NCI-H345 treated with DMSO at 0.1 percent for 48 hours (cell line): Measurements from ENCODE around the gene DOCK3.
"Not testable (repeated sequence)": the region's sequence is repeated elsewhere in the genome, so short reads cannot be mapped to it uniquely, and the experiment has no call there.

Source experiments
- DNase-seq: peaks from one replicate; lab custom pipeline; 2025; ENCODE audit not compliant: unreplicated experiment; lab: John Stamatoyannopoulos, UW

The DOCK3 gene

DNA sequence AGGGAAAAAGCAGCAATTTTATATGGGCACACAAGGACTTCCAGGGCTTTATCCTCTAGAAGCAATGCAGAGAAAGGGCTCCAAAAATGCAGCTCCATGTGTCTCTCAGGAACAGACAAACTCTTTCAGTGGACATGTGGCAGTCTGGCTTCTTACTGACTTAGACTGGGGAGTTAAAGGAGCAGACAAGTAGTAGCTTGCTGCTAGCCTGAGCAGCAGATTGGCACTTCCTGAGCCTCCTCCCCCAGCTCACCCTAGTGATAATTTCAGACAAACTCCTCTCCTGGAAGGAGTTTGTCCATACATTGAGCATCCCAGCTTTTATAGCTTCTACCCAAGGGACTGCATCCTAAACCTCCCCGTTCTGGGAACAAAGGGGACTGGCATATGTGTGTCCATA is 608.7 kb downstream of the DOCK3 start:
- no peak for DNase-seq

DNA sequence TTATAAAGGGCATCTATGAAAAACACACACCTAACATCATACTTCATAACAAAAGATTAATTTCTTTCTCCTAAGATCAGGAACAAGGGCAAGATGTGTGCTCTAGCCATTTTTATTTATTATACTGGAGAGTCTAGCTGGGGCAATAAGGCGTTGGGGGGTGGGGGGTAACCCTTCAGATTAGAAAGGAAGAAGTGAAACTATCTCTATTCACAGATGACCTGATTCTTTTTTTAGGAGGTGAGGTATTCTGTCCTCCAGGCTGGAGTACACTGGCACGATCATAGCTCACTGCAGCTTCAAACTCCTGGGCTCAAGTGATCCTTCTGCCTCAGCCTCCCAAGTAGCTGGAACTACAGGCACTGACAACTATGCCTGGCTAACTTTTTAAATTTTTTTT is 620.9 kb downstream of the DOCK3 start:
- no peak for DNase-seq

DNA sequence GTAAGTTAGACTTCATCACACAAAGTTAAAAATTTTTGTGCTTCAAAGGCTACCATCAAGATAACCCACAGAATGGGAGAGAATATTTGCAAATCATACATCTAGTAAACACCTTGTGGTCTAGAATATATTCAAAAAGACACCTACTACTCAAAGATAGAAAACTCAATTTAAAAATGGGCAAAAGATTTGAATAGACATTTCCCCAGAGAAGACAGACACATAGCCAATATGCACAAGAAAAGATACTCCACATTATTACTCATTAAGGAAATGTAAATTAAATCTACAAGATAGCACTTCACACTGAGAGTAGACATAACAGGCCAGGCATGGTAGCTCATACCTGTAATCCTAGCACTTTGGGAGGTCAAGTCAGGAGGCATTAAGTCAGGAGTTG is 622.6 kb downstream of the DOCK3 start:
- DNase-seq, result no peak

DNA sequence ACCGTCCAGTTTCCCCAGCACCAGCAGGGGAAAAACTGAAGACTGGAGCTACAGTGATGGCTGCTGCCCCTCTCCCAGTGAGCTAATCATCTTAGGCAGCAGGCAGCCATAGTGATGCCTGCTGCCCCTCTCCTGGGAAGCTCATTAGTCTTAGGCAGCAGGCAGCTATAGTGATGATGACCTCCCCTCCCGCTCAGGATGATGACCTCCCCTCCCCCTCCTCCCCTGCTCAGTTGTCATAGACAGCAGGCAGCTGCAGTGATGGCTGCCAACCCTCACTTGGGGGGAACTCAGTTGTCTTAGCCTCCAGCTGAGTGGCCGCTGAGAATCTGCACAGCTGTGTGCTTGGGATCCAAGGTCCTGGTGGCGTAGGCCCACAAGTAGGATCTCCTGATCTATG is 629.5 kb downstream of the DOCK3 start:
- DNase-seq, result no peak

DNA sequence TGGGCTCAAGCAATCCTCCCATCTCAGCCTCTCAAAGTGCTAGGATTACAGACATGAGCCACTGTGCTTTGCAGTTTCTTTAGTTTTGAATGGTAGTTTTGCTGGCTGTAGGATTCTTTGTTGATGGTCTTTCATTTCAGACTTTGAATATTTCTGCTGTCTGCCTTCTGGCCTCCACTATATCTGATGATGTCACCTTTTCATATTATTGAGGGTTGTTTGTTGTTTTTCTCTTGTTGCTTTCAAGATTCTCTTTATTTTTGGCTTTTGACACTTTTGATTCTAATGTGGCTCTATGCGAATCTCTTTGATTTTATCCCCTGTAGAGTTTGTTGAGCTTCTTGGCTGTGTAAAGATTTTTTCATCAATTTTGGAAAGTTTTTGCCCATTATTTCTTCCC is 631.4 kb downstream of the DOCK3 start:
- DNase-seq, result no peak

DNA sequence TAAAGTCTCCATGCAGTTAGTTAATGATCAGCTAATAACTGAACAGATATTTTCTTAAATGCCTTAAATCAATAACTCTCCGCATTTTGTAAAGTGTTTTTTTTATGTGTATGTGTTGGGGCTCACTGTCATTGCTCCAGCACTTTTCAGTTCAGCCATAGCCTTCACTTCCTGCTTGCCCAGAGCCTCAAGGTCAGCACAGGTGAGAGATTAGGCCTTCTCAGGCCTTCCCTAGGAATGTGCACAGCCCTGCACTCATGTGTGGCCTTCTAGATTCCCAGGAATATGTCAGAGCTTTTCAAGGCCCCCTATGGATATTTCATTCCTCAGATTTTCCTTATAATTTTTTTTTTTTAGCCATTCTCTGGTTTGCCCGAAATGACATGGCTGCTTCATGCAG is 632.7 kb downstream of the DOCK3 start:
- no peak for DNase-seq

DNA sequence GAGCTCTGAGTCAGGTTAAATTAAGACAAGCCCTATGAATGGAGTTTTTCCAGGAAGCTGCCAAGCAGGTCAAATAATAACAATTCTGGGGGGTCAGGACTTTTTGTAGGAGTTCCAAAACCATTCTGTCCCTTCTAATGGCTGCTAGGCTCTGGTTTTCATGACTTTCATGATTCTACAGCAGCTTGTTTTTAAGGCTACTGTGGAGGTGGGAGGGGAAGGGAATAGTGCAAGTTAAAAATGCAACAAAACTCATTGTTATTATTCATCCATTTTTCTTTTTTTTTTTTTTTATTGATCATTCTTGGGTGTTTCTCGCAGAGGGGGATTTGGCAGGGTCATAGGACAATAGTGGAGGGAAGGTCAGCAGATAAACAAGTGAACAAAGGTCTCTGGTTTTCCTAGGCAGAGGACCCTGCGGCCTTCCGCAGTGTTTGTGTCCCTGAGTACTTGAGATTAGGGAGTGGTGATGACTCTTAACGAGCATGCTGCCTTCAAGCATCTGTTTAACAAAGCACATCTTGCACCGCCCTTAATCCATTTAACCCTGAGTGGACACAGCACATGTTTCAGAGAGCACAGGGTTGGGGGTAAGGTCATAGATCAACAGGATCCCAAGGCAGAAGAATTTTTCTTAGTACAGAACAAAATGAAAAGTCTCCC is 633.3 kb downstream of the DOCK3 start:
- DNase-seq, result not testable (repeated sequence)

DNA sequence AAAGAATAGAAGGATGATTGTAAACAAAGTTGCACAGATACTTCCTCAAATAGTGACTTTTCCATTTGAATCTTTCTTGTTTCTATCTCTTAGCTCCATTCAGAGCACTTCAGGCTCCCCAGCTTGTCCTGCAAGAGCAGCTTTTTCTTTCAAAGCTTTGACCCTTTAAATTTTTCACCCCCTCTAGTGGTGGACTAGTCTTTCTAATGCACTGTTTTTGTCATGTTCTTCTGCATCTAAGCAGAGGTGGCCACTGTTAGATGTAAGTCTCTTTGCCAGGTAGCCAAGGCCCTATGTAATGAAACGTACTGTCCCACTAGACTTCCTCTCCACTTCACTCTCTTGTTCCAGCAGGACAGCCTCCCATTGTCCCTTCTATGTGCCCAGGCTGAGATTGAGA is 636.3 kb downstream of the DOCK3 start:
- no peak for DNase-seq

DNA sequence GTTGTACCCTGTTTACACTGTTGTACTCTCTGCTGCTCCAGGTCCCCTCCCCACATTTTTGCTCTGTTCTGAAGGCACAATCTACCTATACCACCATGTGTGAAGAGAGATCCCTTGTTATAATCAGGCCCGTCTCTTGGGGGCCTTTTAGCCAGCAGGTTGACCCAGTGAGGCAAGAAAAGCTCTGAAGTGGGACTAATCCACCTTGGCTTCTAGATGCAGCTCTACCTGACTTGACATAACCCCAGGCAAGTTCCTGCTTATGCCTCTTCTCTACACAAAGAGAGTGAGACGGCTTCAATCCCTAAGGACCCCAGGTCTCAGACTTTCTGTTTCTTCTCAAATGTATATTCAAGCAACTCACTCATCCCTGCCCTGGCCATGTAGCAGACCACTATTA is 653.5 kb downstream of the DOCK3 start:
- DNase-seq, result no peak

DNA sequence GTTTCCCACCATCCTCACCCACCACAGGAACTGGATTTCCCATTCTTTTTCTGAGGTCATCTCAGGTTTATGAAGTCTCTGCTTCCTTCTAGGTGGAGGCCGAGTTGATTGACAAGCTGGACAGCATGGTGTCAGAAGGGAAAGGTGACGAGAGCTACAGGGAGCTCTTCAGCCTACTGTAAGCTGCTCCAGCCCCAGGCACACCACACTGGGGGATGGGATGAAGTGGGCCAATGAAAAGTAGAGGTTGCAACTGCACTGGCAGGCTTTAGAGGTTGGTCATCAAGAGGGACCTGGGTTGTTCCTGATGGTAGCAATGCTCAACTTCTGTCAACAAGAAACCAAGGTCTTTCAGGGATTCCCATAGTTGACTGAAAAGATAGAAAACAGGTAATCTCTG is 655.3 kb downstream of the DOCK3 start:
- no peak for DNase-seq

DNA sequence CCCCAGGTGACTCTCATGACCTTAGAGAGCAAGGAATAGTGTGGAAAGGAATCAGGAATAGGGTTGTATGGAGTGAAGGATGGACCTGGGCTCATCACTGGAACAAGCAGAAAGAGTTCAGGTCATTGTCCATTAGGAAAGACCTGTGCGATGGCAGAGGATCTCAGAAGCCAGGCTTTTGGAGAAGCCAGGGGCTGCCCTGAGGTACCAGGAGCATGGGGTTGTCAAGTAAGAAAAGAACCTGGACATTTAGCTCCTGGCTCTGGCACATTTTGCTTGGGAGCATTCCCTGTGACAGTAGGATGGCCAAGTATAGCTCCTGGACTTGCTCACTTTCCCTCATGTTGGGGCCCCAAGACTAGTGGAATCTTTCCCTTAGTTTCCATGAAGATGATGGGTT is 657.4 kb downstream of the DOCK3 start:
- DNase-seq, result no peak

DNA sequence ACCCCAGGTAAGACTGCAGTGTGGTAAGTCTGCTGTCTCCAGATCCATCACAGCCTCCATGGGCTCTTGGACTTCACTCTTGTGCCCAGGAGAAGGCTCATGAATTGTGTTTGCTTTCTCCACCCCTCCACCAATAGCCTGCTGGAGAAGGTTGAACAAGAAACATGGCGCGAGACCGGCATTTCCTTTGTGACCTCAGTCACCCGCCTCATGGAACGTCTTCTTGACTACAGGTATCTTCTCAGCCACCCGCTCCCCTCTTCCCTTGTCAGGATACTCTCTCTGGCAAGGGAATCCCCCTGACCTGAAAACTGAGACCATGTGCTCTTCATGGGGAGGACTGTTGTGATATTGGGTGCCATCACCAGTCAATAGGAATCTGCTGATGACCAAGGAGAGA is 658.3 kb downstream of the DOCK3 start:
- no peak for DNase-seq

DNA sequence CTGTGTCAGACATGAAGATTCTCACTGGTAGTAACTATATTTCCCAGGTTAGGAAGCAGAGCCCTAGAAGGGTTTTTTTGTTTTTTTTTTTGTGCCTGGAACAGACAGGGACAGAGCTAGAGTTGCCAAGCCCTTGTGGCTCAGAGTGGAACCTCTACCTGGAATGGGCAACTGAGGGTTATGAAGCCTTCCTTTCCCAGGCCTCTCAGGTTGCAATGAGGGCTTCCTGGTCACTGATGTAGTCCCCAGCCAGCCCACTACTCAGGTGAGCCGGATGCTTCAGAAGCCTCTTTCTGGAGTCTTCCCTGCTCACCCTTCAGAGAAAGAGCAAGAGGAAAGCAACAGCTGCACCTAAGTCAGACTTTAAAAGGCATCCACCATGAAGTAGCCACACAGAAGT is 661.5 kb downstream of the DOCK3 start:
- no peak for DNase-seq

DNA sequence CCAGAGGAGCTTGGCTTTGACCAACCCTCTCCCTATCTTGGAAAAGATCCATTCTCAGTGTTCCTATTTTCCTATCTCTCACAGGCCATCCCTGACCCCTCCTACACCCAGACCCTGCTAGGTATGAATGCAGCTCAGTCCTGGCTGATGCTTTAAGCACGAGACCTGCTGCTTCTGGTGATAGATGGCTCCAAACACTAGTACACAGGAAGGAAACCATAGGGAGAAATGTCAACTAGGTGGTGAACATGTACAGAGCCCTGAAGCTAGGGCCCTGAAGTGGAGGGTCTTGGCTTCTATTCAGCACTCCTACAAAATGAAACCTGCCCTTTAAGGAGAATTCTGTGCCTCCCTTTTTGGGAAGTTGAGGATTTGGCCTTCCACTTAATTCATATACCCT is 662.9 kb downstream of the DOCK3 start:
- DNase-seq, result no peak

DNA sequence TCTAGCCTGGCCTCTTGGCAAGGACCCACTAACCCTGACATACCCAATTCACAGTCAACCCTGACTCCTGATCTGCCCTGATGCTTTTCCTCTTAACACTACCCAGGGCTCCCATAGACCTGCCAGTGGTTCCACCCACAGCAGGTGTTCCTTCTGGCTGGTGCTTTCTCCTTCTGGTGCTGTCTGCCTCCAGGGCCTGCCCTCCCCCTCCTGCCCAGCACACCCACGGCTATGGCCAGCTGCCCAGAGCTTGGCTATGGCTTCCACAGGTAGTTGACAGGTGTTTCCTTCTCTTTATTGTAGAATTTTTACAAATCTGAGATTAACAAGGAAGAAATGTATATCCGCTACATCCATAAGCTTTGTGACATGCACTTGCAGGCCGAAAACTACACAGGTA is 663.9 kb downstream of the DOCK3 start:
- DNase-seq, result no peak

DNA sequence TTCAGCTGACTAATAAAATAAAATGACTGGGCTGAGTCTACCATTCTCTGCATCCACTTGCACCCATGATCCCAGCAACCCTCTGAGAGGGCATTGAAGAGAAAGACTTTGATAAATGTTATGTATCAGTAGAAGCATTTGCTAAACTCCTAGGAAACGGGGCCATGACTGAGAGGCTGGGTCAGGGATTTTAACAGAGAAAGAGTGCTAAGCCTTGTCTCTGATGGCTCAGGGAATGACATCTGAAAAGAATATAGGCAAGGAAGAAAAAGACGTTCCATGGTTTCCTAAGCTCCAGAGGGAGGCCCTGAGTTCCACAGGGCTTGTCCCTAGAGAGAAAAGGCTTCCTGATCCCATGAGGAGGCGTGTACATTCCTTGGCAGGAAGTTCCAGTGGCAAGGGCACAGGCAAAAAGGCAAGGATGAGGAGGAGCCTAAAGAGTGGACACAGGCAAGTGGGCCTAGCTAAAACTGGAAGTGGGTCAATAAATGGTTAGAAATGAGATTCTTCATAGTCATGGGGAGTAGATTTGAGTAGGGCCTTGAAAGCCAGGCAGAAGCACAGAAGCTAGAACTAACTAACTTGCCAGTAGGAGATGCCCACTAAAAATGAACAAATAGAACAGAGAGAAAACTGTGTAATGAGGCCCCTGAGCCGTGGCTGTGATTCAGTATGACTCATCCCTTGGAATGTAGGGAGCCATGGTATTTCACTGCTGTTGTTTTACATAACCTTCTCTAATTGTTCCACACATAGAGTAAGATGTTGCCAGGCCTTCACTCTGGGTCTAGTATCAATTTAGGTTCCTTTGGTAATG is 665.5 kb downstream of the DOCK3 start:
- DNase-seq, result no peak

DNA sequence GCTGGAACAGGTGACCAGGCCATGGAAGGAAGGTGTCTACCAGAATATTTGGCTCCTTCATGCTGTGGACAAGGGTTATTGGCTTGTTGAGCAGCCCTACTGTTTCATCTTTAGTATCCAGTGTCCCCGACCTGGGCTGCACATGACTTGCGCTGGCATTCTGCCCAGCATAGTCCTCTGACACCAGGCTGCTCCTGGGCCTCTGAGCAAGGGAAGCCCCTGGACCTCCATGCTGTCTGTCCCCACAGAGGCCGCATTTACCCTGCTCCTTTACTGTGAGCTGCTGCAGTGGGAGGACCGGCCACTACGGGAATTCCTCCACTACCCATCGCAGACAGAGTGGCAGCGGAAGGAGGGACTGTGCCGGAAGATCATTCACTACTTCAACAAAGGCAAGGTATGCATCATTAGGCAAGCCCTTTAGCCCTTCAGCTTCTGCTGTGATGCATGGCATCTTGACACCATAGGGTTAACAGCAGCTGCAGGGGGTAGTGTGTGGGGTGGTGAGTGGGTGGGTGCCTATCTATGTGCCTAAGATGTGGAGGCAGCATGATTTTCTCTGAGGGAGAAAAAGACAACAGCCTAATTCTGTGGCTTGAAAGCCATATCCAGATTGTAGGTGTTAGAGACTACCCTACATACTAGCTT is 666.4 kb downstream of the DOCK3 start:
- no peak for DNase-seq

DNA sequence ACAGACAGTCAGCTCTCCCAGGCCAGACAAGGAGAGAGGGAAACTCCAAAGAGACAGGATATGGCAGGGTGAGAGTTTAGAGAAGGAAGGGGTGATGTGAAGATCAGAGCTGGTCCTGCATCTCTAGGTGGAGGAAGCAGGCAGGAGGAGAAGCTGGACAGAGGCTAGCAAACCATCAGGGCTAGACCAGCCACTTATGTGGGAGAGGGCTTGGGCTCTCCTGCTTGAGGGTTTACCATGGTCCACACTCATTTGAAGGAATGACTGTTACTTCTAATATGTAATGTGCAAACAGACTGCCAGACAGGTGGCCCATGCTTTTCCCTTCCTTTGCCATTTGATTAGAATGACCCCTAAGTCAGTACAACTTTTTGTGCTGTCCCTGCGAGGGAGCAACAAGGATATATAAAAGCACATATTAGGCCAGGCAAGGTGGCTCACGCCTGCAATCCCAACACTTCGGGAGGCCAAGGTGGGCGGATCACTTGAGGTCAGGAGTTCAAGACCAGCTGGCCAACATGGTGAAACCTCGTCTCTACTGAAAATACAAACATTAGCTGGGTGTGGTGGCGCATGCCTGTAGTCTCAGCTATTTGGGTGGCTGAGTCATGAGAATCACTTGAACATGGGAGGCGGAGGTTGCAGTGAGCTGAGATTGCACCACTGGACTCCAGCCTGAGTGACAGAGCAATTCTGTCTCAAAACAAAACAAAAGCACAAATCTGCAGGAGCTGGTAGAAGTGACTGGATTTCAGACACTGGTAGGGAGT is 669.4 kb downstream of the DOCK3 start:
- DNase-seq, result no peak

DNA sequence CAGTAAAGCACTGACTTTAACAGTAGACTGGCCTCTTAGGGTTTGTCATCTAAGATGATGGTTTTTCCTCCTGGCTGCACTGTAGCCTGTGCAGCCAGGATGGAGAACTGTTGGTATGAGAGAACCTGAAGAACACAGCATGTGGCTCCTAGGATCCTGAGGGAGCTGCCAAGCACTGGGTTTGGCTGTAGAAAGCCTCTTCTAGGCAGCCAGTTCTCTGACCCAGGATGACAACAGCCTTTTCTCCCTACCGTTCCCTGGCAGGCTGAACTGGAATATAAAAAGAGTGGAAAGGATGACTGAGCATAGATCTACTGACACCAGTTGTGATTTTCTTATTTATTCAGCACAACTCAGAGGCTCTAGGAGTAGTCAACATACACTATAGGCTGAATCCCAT is 676.0 kb downstream of the DOCK3 start:
- no peak for DNase-seq

DNA sequence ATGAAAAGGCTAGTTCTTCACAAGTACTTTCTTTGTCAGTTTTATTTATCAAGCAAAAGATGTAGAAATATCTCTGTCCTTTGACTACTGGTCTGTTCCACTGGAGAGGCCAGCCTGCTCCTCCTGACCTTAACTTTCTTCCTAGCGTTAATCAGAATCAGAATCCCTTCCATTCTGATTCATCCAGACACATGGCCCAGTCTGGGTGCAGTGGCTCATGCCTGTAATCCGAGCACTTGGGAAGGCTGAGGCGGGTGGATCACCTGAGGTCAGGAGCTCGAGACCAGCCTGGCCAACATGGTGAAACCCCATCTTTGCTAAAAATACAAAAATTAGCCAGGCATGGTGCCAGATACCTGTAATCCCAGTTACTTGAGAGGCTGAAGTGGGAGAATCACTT is 678.4 kb downstream of the DOCK3 start:
- DNase-seq, result no peak

DNA sequence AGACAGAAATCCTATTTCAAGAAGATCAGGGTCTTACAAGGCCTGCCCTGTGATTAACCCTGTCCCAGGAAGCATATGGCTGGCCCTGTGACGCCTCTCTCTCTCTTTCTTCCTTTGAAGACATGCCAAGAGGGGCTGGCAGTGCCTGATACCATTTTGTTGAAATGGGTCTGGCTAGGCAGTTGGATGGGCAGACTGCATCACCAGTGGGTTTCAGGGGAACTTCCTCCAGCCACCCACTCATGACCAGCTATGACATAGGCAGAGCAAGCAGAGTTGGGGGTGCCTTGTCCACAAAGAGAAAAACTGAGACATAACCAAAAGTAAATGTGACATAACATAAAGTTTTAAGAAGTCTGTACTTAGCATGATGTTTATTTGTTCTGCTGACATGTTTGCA is 679.0 kb downstream of the DOCK3 start:
- no peak for DNase-seq

DNA sequence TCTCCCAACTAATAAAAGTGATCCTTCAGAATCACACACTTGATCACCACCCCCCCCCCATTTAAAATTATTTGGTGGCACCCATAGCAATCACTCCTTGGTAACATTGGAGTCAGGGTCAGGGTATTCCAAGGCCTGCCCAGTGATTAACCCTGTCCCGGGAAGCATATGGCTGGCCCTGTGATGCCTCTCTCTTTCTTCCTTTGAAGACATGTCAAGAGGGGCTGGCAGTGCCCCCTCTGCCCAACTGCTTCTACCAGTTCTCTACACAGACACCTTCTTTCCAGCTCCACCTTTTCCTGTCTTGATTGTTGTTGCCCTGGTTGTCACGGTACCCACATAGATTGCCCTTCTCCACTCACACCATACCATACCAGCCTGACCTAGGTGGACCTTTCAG is 679.4 kb downstream of the DOCK3 start:
- DNase-seq, result no peak
